Stimulated activated naive CD8-positive, alpha-beta T cell treated with anti-CD3 and anti-CD28 coated beads, Interleukin-15, amount 100 ng/mL, for 72 hours (primary cell): ENCODE data around the gene ZBBX.

Source experiments
- ATAC-seq: fragments of 150-1000 bp; cut with Tn5 transposase; 2 replicates; pipeline ENCODE4 v1.10.0; 2021; ENCODE audit warnings: mild to moderate bottlenecking, moderate library complexity
- DNase-seq, 2 donors: peaks; one replicate each; pipeline ENCODE4 v3.0.0; 2021 to 2022
- H3K27ac Mint-ChIP-seq, 2 donors: one replicate each; pipeline ENCODE4 v1.8.0; 2022; ENCODE audit warnings: mild to moderate bottlenecking in 2 of 2, mixed read lengths in 2 of 2, moderate library complexity in 2 of 2
- H3K27me3 Mint-ChIP-seq: one replicate; pipeline ENCODE4 v1.8.0; 2022; ENCODE audit warnings: mixed read lengths
- H3K4me1 Mint-ChIP-seq: one replicate; pipeline ENCODE4 v1.8.0; 2022; ENCODE audit warnings: mild to moderate bottlenecking, mixed read lengths
- H3K4me3 Mint-ChIP-seq, 2 donors: one replicate each; pipeline ENCODE4 v1.8.0; 2022; ENCODE audit warnings: mild to moderate bottlenecking in 2 of 2, mixed read lengths in 2 of 2, moderate library complexity in 1 of 2
- H3K9me3 Mint-ChIP-seq, 2 donors: one replicate each; pipeline ENCODE4 v1.8.0; 2022; ENCODE audit warnings: mixed read lengths in 2 of 2

The ZBBX gene

DNA sequence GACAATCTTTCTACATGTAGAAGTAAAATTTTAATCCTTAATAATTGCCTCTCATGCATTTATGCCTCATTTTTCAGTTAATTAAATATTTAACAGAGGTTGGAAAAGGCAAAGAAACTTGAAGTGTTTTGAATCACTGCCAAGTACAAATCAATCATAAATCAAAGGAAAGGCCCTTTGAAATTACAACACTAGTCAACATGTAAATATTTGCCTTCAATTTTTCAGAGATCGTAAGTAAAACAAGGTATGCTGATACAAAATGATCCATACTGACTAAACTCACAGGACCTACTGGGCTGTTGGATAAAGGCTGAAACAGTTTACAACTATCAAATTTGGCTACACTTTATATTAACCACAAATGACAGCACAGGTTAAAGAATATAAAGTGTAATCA, 33.9 kb downstream of the ZBBX start:
- no peak for ATAC-seq
- H3K9me3 Mint-ChIP-seq: no peaks in the 10 kb centered on the region
- no peaks in the 10 kb centered on the region for H3K27me3 Mint-ChIP-seq
- no peak for DNase-seq
- H3K4me1 Mint-ChIP-seq: no peaks in the 10 kb centered on the region
- no peak overlapping the region for H3K4me3 Mint-ChIP-seq
- no peak overlapping the region for H3K27ac Mint-ChIP-seq

DNA sequence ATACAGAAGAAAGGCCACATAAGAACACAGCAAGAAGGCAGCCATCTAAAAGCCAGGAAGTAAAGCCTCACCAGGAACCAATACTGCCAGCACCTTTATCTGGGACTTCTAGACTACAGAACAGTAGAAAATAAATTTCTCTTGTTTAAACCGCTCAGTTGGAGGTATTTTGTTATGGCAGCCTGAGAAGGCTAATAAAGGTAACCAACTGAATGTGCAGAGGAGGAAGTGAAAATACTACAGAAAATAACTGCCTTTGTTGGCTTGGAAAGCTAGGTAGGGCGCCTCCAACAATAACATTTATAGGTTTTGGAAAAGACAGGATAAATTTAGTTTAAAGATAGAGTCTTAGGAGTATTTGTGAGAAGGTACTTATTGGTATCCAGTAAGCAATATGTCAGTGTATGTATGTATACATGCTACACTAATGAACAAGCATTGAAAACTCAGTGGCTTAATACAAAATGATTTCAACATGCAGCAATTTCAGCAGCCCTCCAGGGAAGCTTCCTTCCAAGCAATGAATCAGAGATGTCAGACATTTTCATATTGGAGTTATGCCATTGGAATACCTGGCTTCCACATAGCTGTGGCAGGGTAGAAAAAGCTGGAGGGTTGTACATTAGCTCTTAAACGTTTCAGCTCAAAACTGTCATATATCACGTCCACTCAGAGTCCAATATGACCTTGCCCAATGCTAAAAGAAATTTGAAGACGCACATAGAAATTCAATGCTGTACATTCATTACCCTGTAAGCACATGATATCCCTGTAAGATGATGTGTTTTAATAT, 48.9 kb downstream of the ZBBX start:
- H3K27me3 Mint-ChIP-seq: no peaks in the 10 kb centered on the region
- ATAC-seq: no peak
- no peaks in the 10 kb centered on the region for H3K4me1 Mint-ChIP-seq
- no peaks in the 10 kb centered on the region for H3K9me3 Mint-ChIP-seq
- H3K27ac Mint-ChIP-seq: no peak overlapping the region
- no peak overlapping the region for H3K4me3 Mint-ChIP-seq
- DNase-seq: no peak

DNA sequence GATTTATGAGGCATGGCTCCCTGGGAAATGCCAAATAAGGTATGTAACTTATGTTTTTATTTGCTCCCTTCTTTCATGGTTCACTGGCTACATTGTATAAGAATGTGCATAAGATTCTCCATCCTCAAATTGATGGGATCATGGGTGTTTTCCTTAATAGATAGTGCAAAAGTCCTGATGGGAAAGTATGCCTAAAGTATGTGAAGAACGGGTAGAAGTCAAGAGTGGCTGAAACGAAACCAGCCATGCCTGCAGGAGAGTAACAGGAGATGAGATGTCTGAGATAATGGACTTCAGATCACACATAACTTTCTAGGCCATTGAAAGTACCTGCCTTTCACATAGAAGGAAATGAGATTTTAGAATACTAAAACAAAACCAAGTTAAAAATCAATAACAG, 56.5 kb downstream of the ZBBX start:
- ATAC-seq (no peak), DNase-seq (no peak)
- Mint-ChIP-seq H3K9me3 (peaks cover 0 to 7% of the 10 kb centered on the region in 2 donors), H3K27me3 (no peaks in the 10 kb centered on the region), H3K4me1 (no peaks in the 10 kb centered on the region), H3K4me3 (no peak overlapping the region), H3K27ac (no peak overlapping the region)

DNA sequence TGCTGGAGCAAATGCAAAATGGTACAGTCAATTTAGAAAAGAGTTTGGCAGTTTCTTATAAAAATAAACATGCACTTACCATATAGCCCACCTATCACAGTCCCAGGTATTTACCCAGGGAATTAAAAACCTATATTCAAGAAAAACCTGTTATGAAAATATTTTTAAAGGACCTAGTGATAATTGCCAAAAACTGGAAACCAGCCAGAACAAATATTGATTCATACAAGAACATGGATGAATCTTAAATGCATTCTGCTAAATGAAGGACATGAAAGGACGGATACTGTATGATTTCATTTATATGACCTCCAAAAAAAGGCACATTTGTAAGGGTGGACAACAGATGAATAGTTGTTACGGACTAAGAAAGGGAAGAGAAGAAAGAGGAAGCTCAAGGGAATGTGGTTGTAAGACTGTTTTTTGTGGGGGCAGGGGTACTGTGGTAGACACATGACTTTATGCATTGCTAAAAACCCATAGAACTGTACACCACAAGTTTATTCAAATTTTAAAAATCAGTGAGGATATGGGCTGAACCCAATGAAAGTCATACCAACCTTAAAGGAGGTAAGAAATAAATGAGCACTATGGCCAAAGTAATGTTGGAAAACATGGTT, 61.0 kb downstream of the ZBBX start:
- Mint-ChIP-seq H3K4me1 (no peaks in the 10 kb centered on the region), H3K27me3 (no peaks in the 10 kb centered on the region), H3K27ac (no peak overlapping the region), H3K9me3 (no peaks in the 10 kb centered on the region), H3K4me3 (no peak overlapping the region)
- ATAC-seq: no peak
- no peak for DNase-seq

DNA sequence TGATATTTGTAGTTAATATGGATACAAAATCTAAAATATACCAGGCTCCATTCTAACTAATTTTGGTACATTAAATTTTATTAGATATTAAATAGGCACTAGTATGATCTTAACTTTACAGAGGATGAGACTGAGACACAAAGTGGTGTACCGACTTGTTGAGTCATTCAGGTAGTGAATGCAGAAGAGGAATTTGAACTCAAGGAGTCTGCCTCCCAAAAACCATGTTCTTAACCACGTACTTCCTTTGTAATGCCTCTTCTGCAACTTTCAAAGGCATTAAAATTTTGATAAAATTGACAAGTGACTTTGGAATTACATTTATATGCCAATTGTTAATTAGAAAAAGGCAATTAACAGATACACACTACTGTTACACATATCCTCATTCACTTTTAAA, 61.8 kb downstream of the ZBBX start:
- H3K27me3 Mint-ChIP-seq: no peaks in the 10 kb centered on the region
- DNase-seq (no peak), ATAC-seq (no peak)
- no peaks in the 10 kb centered on the region for H3K4me1 Mint-ChIP-seq
- H3K4me3 Mint-ChIP-seq: no peak overlapping the region
- H3K27ac Mint-ChIP-seq: no peak overlapping the region
- no peaks in the 10 kb centered on the region for H3K9me3 Mint-ChIP-seq

DNA sequence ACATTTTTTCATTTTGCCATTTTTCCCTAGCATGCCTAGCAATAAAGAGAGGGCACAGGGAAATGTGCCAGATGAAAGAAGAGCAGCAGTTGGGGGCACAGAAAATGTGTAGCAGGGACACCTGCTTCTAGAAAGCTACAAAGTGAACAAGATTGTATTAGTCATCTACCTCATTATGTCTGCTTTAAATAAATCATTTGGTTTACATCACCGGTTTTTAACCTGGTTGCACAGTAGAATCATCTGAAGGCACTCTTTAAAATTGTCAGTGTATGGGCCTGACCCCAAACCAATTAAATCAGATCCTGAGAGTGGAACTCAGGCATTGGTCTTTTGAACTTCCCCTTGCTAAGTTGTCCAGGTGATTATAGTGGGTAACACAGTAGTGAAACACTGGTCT, 73.8 kb downstream of the ZBBX start:
- no peak overlapping the region for H3K4me3 Mint-ChIP-seq
- H3K4me1 Mint-ChIP-seq: no peaks in the 10 kb centered on the region
- no peak overlapping the region for H3K27ac Mint-ChIP-seq
- H3K9me3 Mint-ChIP-seq: no peaks in the 10 kb centered on the region
- DNase-seq (no peak), ATAC-seq (no peak)
- H3K27me3 Mint-ChIP-seq: no peaks in the 10 kb centered on the region

DNA sequence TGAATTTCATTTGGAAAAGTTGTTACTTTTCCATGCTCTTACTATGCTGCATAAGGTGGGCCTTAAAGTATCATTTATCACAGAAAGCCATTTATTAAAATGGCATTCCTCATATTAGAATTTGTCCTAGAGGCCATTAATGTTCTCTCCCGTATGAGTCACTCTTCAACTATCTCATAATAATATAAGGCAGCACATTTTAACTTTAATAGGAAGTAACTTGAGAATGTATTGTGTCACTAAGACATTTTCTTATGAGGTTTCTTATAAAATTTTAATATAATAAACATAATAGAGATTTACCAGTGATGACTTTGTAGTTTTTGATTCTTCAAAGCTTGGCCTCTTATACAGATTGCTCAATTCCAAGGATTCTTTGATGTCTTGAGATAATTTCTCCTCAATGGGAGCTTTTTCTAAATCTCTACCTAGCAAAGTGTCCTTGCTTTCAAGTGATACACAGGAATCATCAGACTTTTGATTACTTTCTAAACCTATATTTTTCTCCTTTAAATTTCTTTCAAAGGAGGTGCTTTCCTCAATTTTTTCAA, 74.7 kb downstream of the ZBBX start:
- Mint-ChIP-seq H3K4me1 (no peaks in the 10 kb centered on the region), H3K27me3 (no peaks in the 10 kb centered on the region), H3K9me3 (no peaks in the 10 kb centered on the region), H3K4me3 (no peak overlapping the region), H3K27ac (no peak overlapping the region)
- DNase-seq: no peak
- no peak for ATAC-seq

DNA sequence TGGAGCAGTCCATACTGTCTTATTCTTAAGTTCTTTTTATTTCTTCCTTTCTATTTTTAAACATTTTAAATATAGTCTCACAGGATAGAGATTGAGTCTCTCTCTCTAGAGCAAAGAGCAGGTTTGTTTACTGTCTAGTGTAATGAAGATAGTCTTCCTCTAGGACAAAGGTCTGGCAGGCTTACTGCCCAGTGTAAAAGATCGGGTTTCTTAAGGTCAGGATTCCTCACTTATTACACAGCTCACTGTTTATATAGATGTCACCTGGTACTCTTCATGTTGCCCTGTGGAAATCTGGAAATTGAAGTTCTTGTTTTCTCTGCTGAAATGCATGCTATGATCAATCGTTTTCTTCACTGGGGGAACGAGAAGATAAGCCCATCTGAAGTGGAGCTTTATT, 76.0 kb downstream of the ZBBX start:
- Mint-ChIP-seq H3K4me3 (no peak overlapping the region), H3K9me3 (no peaks in the 10 kb centered on the region), H3K27ac (no peak overlapping the region), H3K4me1 (no peaks in the 10 kb centered on the region), H3K27me3 (no peaks in the 10 kb centered on the region)
- DNase-seq (no peak), ATAC-seq (no peak)

DNA sequence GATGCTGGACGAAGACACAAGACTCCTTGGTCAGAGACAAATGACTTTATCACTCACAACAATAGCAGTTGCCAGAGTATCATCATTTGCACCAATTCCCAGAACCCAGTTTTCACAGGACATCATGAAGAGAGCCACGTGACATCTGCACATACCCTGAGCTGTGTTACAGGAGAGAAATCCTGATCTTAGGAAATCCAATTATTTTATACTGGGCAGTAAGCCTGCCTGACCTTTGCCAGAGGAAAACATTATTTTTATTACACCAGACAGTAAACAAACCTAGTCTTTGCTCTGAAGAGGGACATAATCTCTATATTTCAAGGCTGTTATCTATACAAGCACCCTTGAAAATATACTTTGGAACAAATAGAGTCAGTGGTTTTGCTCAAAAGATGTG, 77.4 kb downstream of the ZBBX start:
- no peaks in the 10 kb centered on the region for H3K27me3 Mint-ChIP-seq
- no peak overlapping the region for H3K4me3 Mint-ChIP-seq
- no peaks in the 10 kb centered on the region for H3K4me1 Mint-ChIP-seq
- DNase-seq (no peak), ATAC-seq (no peak)
- H3K27ac Mint-ChIP-seq: no peak overlapping the region
- no peaks in the 10 kb centered on the region for H3K9me3 Mint-ChIP-seq

DNA sequence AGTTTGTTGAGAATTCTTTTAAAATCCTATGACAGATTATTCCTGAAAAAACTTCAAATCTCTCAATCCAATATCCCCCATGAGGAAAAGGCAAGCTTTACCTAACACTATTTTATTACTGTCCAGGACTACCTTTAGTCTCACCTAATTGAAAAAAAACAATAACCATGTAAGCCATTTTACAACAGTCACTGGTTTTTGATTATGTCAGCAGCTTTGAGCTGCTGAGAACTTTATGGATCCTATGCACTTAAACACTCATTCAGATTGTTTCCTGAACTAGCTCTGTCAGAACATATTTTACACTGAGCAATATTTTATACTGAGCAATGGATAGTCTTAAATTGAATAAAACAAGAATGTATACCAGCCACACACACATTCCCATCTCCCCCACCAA, 79.9 kb downstream of the ZBBX start:
- Mint-ChIP-seq H3K4me1 (no peaks in the 10 kb centered on the region), H3K9me3 (peaks cover 5 to 8% of the 10 kb centered on the region in 2 donors), H3K27ac (no peak overlapping the region), H3K4me3 (no peak overlapping the region), H3K27me3 (no peaks in the 10 kb centered on the region)
- DNase-seq (no peak), ATAC-seq (no peak)

DNA sequence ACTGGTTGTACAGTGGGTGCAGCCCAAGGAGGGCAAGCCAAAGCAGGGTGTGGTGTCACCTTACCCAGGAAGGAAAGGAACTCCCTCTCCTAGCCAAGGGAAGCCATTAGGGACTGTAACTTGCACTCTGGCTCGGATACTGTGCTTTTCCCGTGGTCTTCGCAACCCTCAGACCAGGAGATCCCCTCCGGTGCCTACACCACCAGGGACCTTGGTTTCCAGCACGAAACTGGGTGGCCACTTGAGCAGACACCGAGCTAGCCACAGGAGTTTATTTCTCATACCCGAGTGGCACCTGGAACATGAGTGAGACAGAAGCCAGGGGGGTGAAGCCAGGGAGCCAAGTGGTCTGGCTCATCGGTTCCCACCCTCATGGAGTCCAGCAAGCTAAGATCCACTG, 90.7 kb downstream of the ZBBX start:
- no peak overlapping the region for H3K27ac Mint-ChIP-seq
- no peaks in the 10 kb centered on the region for H3K27me3 Mint-ChIP-seq
- no peaks in the 10 kb centered on the region for H3K4me1 Mint-ChIP-seq
- no peak overlapping the region for H3K4me3 Mint-ChIP-seq
- no peak for DNase-seq
- peaks cover 0 to 16% of the 10 kb centered on the region in 2 donors for H3K9me3 Mint-ChIP-seq
- no peak for ATAC-seq

DNA sequence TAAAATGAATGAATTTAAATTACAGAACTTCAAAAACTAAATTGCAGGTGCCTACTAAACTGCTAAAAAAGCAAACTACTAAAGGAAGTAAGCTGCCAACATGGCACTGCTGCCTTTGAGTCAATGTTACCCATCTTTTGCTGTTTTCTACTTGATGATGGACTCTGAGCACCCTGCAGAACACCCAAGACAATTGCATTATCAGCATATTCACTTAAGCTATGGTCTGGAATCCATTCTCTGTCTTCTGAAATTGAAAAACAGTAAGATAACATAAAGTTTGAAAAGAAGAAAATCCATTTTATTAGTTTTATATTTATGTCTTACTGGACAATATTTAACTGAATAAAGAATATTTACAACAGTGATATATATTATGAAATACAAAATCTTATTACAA, 91.4 kb downstream of the ZBBX start:
- Mint-ChIP-seq H3K4me3 (no peak overlapping the region), H3K9me3 (peaks cover 0 to 13% of the 10 kb centered on the region in 2 donors), H3K4me1 (no peaks in the 10 kb centered on the region), H3K27ac (no peak overlapping the region), H3K27me3 (no peaks in the 10 kb centered on the region)
- no peak for ATAC-seq
- no peak for DNase-seq

DNA sequence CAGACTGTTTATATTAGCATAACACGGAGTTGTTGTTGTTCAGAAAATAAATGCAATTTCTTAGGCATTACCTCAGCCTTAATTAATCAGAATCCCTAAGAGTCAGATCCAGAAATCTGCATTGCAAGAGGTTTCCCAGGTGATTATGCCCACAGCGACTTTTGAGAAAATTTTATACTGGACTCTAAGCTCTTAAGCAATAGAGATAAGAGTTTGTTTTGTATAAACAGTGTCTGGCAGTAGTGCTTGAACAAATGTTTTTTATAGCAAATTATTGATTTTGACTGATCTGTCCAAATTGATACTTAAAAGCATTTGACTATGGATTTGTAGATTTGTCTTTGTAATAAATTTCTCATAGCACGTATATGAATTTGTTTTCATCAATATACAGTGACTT, 92.8 kb downstream of the ZBBX start:
- no peak for ATAC-seq
- no peak for DNase-seq
- peaks cover 0 to 7% of the 10 kb centered on the region in 2 donors for H3K9me3 Mint-ChIP-seq
- no peak overlapping the region for H3K4me3 Mint-ChIP-seq
- H3K27me3 Mint-ChIP-seq: no peaks in the 10 kb centered on the region
- H3K27ac Mint-ChIP-seq: no peak overlapping the region
- no peaks in the 10 kb centered on the region for H3K4me1 Mint-ChIP-seq

DNA sequence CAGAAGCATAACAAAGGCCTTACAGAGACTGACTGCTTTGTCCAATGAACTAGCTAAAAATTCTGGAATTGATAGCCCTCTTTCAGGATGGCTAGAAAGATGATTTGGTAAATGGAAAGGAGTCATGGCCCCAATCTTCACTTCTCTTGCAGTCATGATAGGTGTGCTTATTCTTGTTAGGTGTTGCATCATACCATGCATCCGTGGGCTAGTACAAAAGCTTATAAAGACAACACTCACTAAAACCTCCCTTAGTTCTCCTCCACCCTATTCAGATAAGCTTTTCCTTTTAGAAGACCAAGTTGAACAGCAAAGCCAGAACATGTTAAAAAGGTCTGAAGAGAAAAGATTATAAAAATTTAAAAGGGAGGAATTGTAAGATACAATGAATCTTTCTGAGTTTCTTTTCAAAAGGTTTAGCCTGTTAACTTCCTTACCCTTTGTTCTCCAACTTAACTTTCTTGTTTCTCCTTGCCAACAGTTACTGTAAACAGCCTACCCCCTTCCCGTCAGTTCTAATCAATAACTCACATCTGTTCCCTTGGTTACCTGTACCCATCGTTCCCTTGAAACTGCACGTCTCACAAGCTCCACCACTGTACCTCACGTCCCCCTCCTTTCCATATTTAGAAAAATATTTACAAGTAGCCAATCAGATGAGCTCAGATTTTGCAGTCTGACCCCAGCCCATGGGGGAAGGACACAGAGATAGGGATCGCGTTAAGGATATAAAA, 105.8 kb downstream of the ZBBX start:
- Mint-ChIP-seq H3K27ac (no peak overlapping the region), H3K4me1 (no peaks in the 10 kb centered on the region), H3K27me3 (no peaks in the 10 kb centered on the region), H3K9me3 (peaks cover 18 to 24% of the 10 kb centered on the region in 2 donors), H3K4me3 (no peak overlapping the region)
- ATAC-seq (no peak), DNase-seq (no peak)

DNA sequence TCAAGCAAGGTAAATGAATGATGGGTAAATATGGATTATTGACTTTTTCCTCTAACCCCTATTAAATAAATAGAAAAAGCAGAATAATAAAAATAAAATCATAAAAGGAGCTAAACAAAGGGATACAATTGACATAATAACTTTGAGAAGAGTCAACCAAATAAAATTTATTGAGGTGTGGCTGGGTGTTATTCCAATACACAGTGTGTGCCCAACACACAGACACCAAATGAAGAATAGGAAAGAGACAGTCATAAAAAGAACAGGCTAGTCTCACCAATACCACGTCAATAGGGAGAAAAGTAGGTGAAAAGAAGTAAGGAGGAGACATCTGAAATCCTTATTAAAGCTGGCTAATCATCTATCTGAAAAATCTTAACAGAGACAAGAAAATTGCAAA, 127.1 kb downstream of the ZBBX start:
- Mint-ChIP-seq H3K27me3 (no peaks in the 10 kb centered on the region), H3K4me1 (no peaks in the 10 kb centered on the region), H3K9me3 (no peaks in the 10 kb centered on the region), H3K27ac (no peak overlapping the region), H3K4me3 (no peak overlapping the region)
- ATAC-seq (no peak), DNase-seq (no peak)

DNA sequence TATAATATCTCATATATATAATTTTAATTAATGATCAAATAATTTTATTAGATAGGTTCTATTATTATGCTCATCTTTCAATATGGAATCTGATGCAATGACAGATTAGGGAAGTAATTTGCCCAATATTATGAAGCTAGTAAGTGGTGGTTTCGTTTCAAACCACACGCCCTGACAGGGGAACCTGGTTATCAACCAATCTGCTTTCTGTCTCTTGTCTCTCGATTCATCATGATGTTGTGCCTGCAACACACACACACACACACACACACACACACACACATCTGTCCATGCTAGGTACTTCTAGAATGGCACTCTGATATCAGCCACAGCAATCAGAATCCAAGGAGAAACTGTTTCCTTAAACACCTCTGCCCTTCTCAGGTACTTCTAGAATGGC, 128.4 kb downstream of the ZBBX start:
- ATAC-seq (no peak), DNase-seq (no peak)
- Mint-ChIP-seq H3K4me3 (no peak overlapping the region), H3K27ac (no peak overlapping the region), H3K27me3 (no peaks in the 10 kb centered on the region), H3K4me1 (no peaks in the 10 kb centered on the region), H3K9me3 (no peaks in the 10 kb centered on the region)
